Testis (tissue), 2 donors: ENCODE results near the gene NFATC3.

Experiments used
- CTCF ChIP-seq, 3 experiments: fragments of 450-650 bp in 2 of 3; fragments of 200-600 bp in 1 of 3; sonication (generic) in 1 of 3; IDR thresholded peaks; one replicate each; pipeline ENCODE4 v1.5.1; 2016 to 2019; ENCODE audit warnings: antibody characterized with exemption in 3 of 3, mild to moderate bottlenecking in 2 of 3, moderate library complexity in 1 of 3
- POLR2A ChIP-seq: fragments of 450-650 bp; IDR thresholded peaks from one replicate; pipeline ENCODE4 v1.6.1; 2017; ENCODE audit warnings: antibody characterized with exemption, mild to moderate bottlenecking, moderate library complexity

GRCh38 chr16:68128577-68129305 is 43.6 kb downstream of the NFATC3 start:
- TF ChIP-seq POLR2A (no peak), CTCF (IDR thresholded peaks at IDR 0.05) (no peak)
